Raji (cell line): ENCODE results near the gene RACGAP1.

Experiments
- POLR2A ChIP-seq: IDR thresholded peaks from 2 replicates; pipeline ENCODE4 v1.6.1; 2011; ENCODE audit warnings: low read depth, low read length, control low read depth; ENCODE audit not compliant: insufficient read depth

The RACGAP1 gene

GRCh38 chr12:50019524-50019923 is 5.8 kb downstream of the RACGAP1 start:
- TF ChIP-seq POLR2A, result no peak

- TF ChIP-seq POLR2A, result no peak
Observed at GRCh38 chr12:50018968-50019367, 6.3 kb downstream of the RACGAP1 start.

GRCh38 chr12:50018154-50018553 is 7.1 kb downstream of the RACGAP1 start:
- no peak for TF ChIP-seq POLR2A

GRCh38 chr12:50017641-50018040 is 7.7 kb downstream of the RACGAP1 start:
- no peak for TF ChIP-seq POLR2A

- TF ChIP-seq POLR2A, result no peak
Observed at GRCh38 chr12:50016501-50017475, 8.5 kb downstream of the RACGAP1 start.

- TF ChIP-seq POLR2A, result no peak
Observed at GRCh38 chr12:50014342-50014741, 11.0 kb downstream of the RACGAP1 start.

- TF ChIP-seq POLR2A, result no peak
Observed at GRCh38 chr12:50013361-50014147, 11.7 kb downstream of the RACGAP1 start.

- TF ChIP-seq POLR2A, result no peak
Observed at GRCh38 chr12:50006754-50007442, 18.4 kb downstream of the RACGAP1 start.

- TF ChIP-seq POLR2A, result no peak
Observed at GRCh38 chr12:50006280-50006679, 19.0 kb downstream of the RACGAP1 start.

- no peak for TF ChIP-seq POLR2A
Observed at GRCh38 chr12:50005175-50005574, 20.1 kb downstream of the RACGAP1 start.

GRCh38 chr12:50004696-50005095 is 20.6 kb downstream of the RACGAP1 start:
- no peak for TF ChIP-seq POLR2A

- no peak for TF ChIP-seq POLR2A
Observed at GRCh38 chr12:50003595-50003994, 21.7 kb downstream of the RACGAP1 start.

- no peak for TF ChIP-seq POLR2A
Observed at GRCh38 chr12:49998453-49998852, 26.8 kb downstream of the RACGAP1 start.

GRCh38 chr12:49990273-49990672 is 35.0 kb downstream of the RACGAP1 start:
- no peak for TF ChIP-seq POLR2A

- TF ChIP-seq POLR2A, result no peak
Observed at GRCh38 chr12:49987625-49988303, 37.5 kb downstream of the RACGAP1 start.
